Right lobe of liver (tissue), 4 donors: ENCODE results near the gene QPRT.

Experiments
- POLR2A ChIP-seq: fragments of 450-650 bp; IDR thresholded peaks from one replicate; pipeline ENCODE4 v1.6.1; 2017; ENCODE audit warnings: antibody characterized with exemption, mild to moderate bottlenecking
- TF ChIP-seq, protein P1 (sequence below), 4 donors: fragments of 200-600 bp in 3 of 4; fragments of 450-650 bp in 1 of 4; IDR thresholded peaks; one replicate each; pipeline versions ENCODE4 v1.5.1 to v1.8.0; 2016 to 2022; ENCODE audit warnings: antibody characterized with exemption in 4 of 4, mild to moderate bottlenecking in 2 of 4
- donor health status: DM: no; HTN: no; CAD: no.
- donor health status: DM: no; HTN: no; CAD: no.
- donor health status: DM: no; HTN: yes; CAD: no.

GRCh38 chr16:29714972-29715371 is 36.0 kb downstream of the QPRT start:
- TF ChIP-seq, protein P1, sequence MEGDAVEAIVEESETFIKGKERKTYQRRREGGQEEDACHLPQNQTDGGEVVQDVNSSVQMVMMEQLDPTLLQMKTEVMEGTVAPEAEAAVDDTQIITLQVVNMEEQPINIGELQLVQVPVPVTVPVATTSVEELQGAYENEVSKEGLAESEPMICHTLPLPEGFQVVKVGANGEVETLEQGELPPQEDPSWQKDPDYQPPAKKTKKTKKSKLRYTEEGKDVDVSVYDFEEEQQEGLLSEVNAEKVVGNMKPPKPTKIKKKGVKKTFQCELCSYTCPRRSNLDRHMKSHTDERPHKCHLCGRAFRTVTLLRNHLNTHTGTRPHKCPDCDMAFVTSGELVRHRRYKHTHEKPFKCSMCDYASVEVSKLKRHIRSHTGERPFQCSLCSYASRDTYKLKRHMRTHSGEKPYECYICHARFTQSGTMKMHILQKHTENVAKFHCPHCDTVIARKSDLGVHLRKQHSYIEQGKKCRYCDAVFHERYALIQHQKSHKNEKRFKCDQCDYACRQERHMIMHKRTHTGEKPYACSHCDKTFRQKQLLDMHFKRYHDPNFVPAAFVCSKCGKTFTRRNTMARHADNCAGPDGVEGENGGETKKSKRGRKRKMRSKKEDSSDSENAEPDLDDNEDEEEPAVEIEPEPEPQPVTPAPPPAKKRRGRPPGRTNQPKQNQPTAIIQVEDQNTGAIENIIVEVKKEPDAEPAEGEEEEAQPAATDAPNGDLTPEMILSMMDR (IDR thresholded peaks at IDR 0.05), result no peak
- TF ChIP-seq POLR2A, result no peak
